CD4-positive, CD25-positive, alpha-beta regulatory T cell (primary cell): ENCODE measurements around the gene PAX2. TPM values are rescaled to one million over a fixed set of nuclear protein-coding genes. Genes with fewer than 3 reads are reported as not detected.

Source experiments
- ATAC-seq, 2 donors: fragments of 150-1000 bp; cut with Tn5 transposase; one replicate each; pipeline ENCODE4 v1.10.0; 2021; ENCODE audit warnings: low read depth in 2 of 2, moderate number of reproducible peaks in 2 of 2, moderate library complexity in 1 of 2
- DNase-seq, 3 donors: peaks; one replicate each; pipeline versions ENCODE4 v3.0.0 to v3.0.0-alpha.2; 2012 to 2022; ENCODE audit warnings: mixed read lengths in 1 of 3
- H3K27ac ChIP-seq: one replicate; pipeline ENCODE4 v1.7.0; 2013; ENCODE audit warnings: mild to moderate bottlenecking, low read length; ENCODE audit not compliant: insufficient read depth, poor library complexity, severe bottlenecking
- H3K27me3 ChIP-seq: one replicate; pipeline ENCODE4 v1.7.0; 2013; ENCODE audit warnings: low read length; ENCODE audit not compliant: control insufficient read depth, insufficient read depth
- H3K36me3 ChIP-seq: one replicate; pipeline ENCODE4 v1.7.0; 2013; ENCODE audit warnings: mild to moderate bottlenecking, low read length, moderate library complexity; ENCODE audit not compliant: control insufficient read depth, insufficient read depth
- H3K4me1 ChIP-seq: 2 replicates; pipeline ENCODE4 v1.7.0; 2013; ENCODE audit warnings: mild to moderate bottlenecking, low read length; ENCODE audit not compliant: insufficient read depth, control insufficient read depth, poor library complexity, severe bottlenecking
- H3K4me3 ChIP-seq: one replicate; pipeline ENCODE4 v1.7.0; 2013; ENCODE audit warnings: low read depth, mild to moderate bottlenecking, low read length, moderate library complexity
- H3K9me3 ChIP-seq, 2 experiments: 1 replicate in 1 of 2; 2 replicates in 1 of 2; pipeline ENCODE4 v1.7.0; 2013; ENCODE audit warnings: low read length in 2 of 2, mild to moderate bottlenecking in 1 of 2, moderate library complexity in 1 of 2; ENCODE audit not compliant: control insufficient read depth in 2 of 2
- H3K27ac Mint-ChIP-seq, 3 donors: one replicate each; pipeline ENCODE4 v1.8.0; 2020 to 2022; ENCODE audit warnings: mild to moderate bottlenecking in 3 of 3, mixed read lengths in 3 of 3, moderate library complexity in 2 of 3
- H3K27me3 Mint-ChIP-seq: one replicate; pipeline ENCODE4 v1.8.0; 2022; ENCODE audit warnings: mild to moderate bottlenecking, mixed read lengths
- H3K36me3 Mint-ChIP-seq: one replicate; pipeline ENCODE4 v1.8.0; 2020; ENCODE audit warnings: mixed read lengths
- H3K4me1 Mint-ChIP-seq, 4 donors: one replicate each; pipeline ENCODE4 v1.8.0; 2020 to 2022; ENCODE audit warnings: mixed read lengths in 4 of 4, mild to moderate bottlenecking in 1 of 4
- H3K4me3 Mint-ChIP-seq, 4 donors: one replicate each; pipeline ENCODE4 v1.8.0; 2020 to 2022; ENCODE audit warnings: mild to moderate bottlenecking in 4 of 4, mixed read lengths in 4 of 4, moderate library complexity in 3 of 4
- H3K9me3 Mint-ChIP-seq, 7 donors: one replicate each; pipeline ENCODE4 v1.8.0; 2020 to 2022; ENCODE audit warnings: mixed read lengths in 7 of 7, mild to moderate bottlenecking in 3 of 7, moderate library complexity in 2 of 7
- polyA plus RNA-seq, 4 donors: library from polyadenylated mRNA; unstranded; fragments of 300-500 nt; fragmentation: Illumina TruSeq; gene quantifications; one replicate each; pipeline ENCODE4 v1.2.3, GENCODE V29; 2021
- total RNA-seq: library from RNA; stranded (reverse); gene quantifications from one replicate; pipeline ENCODE4 v1.2.3, GENCODE V29; 2022

PAX2 gene
- total and polyA plus RNA-seq, 5 donors from 2014 or later = 0.08 TPM; not detected in 4

DNA sequence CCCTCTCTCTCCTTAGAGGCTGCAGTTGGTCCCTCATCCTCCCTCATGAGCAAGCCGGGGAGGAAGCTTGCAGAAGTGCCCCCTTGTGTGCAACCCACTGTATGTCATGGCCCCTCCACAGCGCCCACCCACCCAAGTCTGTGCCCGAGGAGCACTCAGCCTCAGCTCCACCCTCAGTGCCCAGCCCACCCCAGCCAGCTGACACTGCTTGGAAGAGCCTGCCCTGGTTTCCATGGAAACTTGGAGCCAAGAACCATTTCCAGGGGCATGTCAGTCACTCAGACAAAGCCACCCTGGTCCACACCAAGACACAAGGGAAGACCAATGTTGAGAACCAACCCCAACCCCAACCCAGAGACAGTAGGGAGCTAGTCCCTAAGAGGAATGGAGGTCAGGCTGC lies 79.5 kb downstream of the PAX2 start:
- Histone ChIP-seq H3K4me1 (peaks cover 38% of the 10 kb centered on the region), H3K36me3 (no peaks in the 10 kb centered on the region), H3K27me3 (peaks cover 20% of the 10 kb centered on the region), H3K27ac (no peak overlapping the region), H3K9me3 (no peaks in the 10 kb centered on the region), H3K4me3 (no peak overlapping the region)
- Mint-ChIP-seq H3K9me3 (peaks cover 0 to 2% (median 0%) of the 10 kb centered on the region in 7 donors), H3K4me3 (peak overlapping the region in 2 of 4 donors; percentile 62 to 82), H3K36me3 (no peaks in the 10 kb centered on the region), H3K27me3 (peaks cover 71% of the 10 kb centered on the region), H3K4me1 (peaks cover 0 to 28% (median 15%) of the 10 kb centered on the region in 4 donors), H3K27ac (no peak overlapping the region)
- DNase-seq = no peak
- no peak for ATAC-seq

DNA sequence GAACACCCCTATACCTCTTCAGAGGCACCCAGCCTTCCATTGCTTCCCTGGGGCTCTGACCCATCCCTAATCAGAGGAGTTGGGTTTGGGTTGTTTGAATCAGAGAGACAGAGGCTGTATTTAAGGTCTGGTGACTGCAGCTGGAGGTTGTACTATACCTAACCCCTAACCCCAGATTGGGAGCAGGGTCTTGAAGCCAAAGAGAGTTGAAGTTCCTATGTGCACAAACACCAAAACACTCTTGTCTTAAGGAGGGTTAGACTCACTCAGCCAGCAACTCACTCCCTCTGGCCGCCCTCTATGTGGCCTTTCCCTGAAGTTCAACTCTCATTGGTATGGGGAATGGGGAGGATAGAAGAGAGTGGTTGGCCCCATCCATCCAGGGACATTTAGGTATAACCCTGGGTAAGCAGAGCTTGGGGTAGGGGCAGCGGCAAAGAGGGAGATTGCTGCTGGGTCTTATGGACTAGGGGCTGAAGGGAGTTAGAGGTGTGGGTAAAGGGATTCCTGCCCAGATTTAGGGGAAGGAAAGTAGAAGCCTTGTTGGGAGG lies 80.0 kb downstream of the PAX2 start:
- no peak for DNase-seq
- H3K27me3 Mint-ChIP-seq = peaks cover 71% of the 10 kb centered on the region
- no peak for ATAC-seq
- H3K27me3 ChIP-seq = peaks cover 24% of the 10 kb centered on the region
- H3K36me3 Mint-ChIP-seq = no peaks in the 10 kb centered on the region
- H3K36me3 ChIP-seq = no peaks in the 10 kb centered on the region
- peak overlapping the region; percentile 47 to 82 (median 68) for H3K4me3 Mint-ChIP-seq
- H3K27ac ChIP-seq = no peak overlapping the region
- H3K9me3 ChIP-seq = no peaks in the 10 kb centered on the region
- H3K4me3 ChIP-seq = no peak overlapping the region
- peaks cover 0 to 33% (median 19%) of the 10 kb centered on the region in 4 donors for H3K4me1 Mint-ChIP-seq
- peaks cover 41% of the 10 kb centered on the region for H3K4me1 ChIP-seq
- no peak overlapping the region for H3K27ac Mint-ChIP-seq
- peaks cover 0 to 3% (median 0%) of the 10 kb centered on the region in 7 donors for H3K9me3 Mint-ChIP-seq

DNA sequence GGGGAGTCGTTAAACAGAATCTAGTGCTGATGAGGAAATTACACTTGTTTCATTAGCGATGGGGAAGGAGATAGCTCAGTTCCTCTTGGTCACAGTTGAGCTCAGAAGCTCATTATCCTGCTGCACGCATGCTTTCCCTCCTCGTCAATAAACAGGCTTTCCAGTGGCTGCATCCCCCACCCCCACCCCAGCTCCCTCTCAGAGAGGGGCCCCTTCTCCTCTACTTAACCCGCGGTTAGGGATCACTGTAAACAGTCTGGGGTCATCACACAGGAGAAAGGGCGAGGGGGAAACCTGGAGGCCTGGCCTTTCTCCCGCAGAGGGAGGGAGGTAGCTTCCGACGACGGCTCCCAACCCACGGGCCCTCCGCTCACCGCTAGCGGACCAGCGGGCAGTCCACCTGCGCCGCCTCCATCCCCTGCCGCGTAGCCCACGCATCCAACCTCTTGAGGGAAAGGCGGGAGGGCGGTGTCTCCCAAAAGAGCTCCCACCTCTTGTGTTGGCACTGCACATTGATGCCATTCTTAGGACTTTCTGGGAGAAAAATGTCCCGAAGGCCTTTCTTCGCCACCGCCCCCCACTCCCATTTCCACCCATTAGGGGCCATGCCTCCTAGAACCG lies 80.8 kb downstream of the PAX2 start:
- no peak for DNase-seq
- peaks cover 78% of the 10 kb centered on the region for H3K27me3 Mint-ChIP-seq
- Histone ChIP-seq H3K36me3 (no peaks in the 10 kb centered on the region), H3K9me3 (no peaks in the 10 kb centered on the region), H3K4me3 (no peak overlapping the region), H3K27ac (no peak overlapping the region), H3K27me3 (peaks cover 31% of the 10 kb centered on the region), H3K4me1 (peaks cover 41% of the 10 kb centered on the region)
- H3K36me3 Mint-ChIP-seq = no peaks in the 10 kb centered on the region
- peak overlapping the region in 2 of 4 donors; percentile 14 to 33 for H3K4me3 Mint-ChIP-seq
- peaks cover 0 to 3% (median 0%) of the 10 kb centered on the region in 7 donors for H3K9me3 Mint-ChIP-seq
- H3K4me1 Mint-ChIP-seq = peaks cover 0 to 34% (median 24%) of the 10 kb centered on the region in 4 donors
- peak overlapping the region in 1 of 3 donors; percentile 32 for H3K27ac Mint-ChIP-seq
- ATAC-seq = no peak

DNA sequence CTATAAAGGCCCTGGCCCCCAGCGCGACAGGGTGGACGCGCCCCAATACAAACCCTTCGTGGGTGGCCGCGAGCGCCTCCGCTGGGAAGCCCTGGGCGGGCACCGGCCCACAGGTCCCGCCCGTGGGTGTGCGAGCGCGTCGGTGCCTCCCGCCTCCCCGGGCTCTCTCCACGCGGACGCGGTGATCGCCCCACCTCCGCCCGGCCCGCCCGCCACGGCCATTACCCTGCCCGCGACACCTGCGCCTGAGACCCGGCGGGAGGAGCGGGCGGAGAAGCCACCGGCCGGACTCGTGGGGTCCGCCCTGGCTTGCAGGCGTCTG lies 81.2 kb downstream of the PAX2 start:
- peaks cover 33% of the 10 kb centered on the region for H3K27me3 ChIP-seq
- DNase-seq (no peak), ATAC-seq (no peak)
- no peaks in the 10 kb centered on the region for H3K9me3 ChIP-seq
- H3K36me3 ChIP-seq = no peaks in the 10 kb centered on the region
- Mint-ChIP-seq H3K36me3 (no peaks in the 10 kb centered on the region), H3K4me1 (peaks cover 0 to 34% (median 24%) of the 10 kb centered on the region in 4 donors), H3K9me3 (peaks cover 0 to 3% (median 0%) of the 10 kb centered on the region in 7 donors), H3K27ac (no peak overlapping the region), H3K4me3 (peak overlapping the region in 3 of 4 donors; percentile 23 to 74 (median 62)), H3K27me3 (peaks cover 83% of the 10 kb centered on the region)
- H3K4me3 ChIP-seq = no peak overlapping the region
- H3K27ac ChIP-seq = no peak overlapping the region
- peaks cover 41% of the 10 kb centered on the region for H3K4me1 ChIP-seq

DNA sequence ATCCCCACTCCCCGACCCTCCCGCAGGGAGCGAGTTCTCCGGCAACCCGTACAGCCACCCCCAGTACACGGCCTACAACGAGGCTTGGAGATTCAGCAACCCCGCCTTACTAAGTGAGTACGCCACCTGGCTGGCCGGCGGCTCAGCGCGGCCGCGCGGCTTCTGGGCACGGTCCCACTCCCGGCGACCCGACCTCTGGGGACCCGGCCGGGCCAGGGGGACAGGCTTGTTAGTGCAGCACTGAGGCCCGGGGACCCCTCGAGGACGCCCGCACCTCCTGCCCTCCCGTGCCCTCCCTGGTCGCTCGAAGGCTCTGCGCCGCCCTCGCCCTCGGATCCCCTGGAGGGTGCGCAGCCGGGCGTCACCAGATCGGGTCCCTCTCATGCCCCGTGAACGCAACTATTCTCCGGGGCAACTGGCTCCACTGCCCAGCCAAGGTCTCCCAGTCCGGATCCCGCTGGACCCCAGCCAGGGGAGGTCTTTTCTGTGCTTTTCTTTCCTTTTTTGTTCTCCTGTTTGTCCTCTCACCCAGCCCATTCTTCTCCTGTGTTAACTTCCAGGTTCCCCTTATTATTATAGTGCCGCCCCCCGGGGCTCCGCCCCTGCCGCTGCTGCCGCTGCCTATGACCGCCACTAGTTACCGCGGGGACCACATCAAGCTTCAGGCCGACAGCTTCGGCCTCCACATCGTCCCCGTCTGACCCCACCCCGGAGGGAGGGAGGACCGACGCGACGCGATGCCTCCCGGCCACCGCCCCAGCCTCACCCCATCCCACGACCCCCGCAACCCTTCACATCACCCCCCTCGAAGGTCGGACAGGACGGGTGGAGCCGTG lies 81.8 kb downstream of the PAX2 start:
- Mint-ChIP-seq H3K36me3 (no peaks in the 10 kb centered on the region), H3K9me3 (peaks cover 0 to 3% (median 0%) of the 10 kb centered on the region in 7 donors)
- peaks cover 34% of the 10 kb centered on the region for H3K27me3 ChIP-seq

DNA sequence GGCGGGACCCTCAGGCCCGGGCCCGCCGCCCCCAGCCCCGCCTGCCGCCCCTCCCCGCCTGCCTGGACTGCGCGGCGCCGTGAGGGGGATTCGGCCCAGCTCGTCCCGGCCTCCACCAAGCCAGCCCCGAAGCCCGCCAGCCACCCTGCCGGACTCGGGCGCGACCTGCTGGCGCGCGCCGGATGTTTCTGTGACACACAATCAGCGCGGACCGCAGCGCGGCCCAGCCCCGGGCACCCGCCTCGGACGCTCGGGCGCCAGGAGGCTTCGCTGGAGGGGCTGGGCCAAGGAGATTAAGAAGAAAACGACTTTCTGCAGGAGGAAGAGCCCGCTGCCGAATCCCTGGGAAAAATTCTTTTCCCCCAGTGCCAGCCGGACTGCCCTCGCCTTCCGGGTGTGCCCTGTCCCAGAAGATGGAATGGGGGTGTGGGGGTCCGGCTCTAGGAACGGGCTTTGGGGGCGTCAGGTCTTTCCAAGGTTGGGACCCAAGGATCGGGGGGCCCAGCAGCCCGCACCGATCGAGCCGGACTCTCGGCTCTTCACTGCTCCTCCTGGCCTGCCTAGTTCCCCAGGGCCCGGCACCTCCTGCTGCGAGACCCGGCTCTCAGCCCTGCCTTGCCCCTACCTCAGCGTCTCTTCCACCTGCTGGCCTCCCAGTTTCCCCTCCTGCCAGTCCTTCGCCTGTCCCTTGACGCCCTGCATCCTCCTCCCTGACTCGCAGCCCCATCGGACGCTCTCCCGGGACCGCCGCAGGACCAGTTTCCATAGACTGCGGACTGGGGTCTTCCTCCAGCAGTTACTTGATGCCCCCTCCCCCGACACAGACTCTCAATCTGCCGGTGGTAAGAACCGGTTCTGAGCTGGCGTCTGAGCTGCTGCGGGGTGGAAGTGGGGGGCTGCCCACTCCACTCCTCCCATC lies 82.7 kb downstream of the PAX2 start:
- peaks cover 41% of the 10 kb centered on the region for H3K4me1 ChIP-seq
- H3K4me3 ChIP-seq = peak overlapping the region; percentile 47
- H3K9me3 Mint-ChIP-seq = peaks cover 0 to 3% (median 0%) of the 10 kb centered on the region in 7 donors
- no peaks in the 10 kb centered on the region for H3K36me3 Mint-ChIP-seq
- peak overlapping the region in 2 of 3 donors; percentile 48 to 72 for H3K27ac Mint-ChIP-seq
- H3K27me3 Mint-ChIP-seq = peaks cover 90% of the 10 kb centered on the region
- H3K36me3 ChIP-seq = no peaks in the 10 kb centered on the region
- ATAC-seq (no peak), DNase-seq (peak in 1 of 3 donors; percentile 8)
- H3K27ac ChIP-seq = no peak overlapping the region
- peak overlapping the region; percentile 84 to 93 (median 88) for H3K4me3 Mint-ChIP-seq
- H3K9me3 ChIP-seq = no peaks in the 10 kb centered on the region
- H3K27me3 ChIP-seq = peaks cover 36% of the 10 kb centered on the region
- peaks cover 0 to 34% (median 24%) of the 10 kb centered on the region in 4 donors for H3K4me1 Mint-ChIP-seq

More for the DNA sequence above, 81.8 kb downstream of the PAX2 start:
- peak; percentile 33 to 42 for ATAC-seq
- peaks cover 41% of the 10 kb centered on the region for H3K4me1 ChIP-seq
- H3K4me1 Mint-ChIP-seq = peaks cover 0 to 34% (median 24%) of the 10 kb centered on the region in 4 donors
- no peak overlapping the region for H3K4me3 ChIP-seq
- H3K27me3 Mint-ChIP-seq = peaks cover 89% of the 10 kb centered on the region
- no peak overlapping the region for H3K27ac ChIP-seq
- no peaks in the 10 kb centered on the region for H3K9me3 ChIP-seq
- DNase-seq = peak in 1 of 3 donors; percentile 34
- H3K4me3 Mint-ChIP-seq = peak overlapping the region; percentile 23 to 87 (median 65)
- H3K27ac Mint-ChIP-seq = no peak overlapping the region
- no peaks in the 10 kb centered on the region for H3K36me3 ChIP-seq

DNA sequence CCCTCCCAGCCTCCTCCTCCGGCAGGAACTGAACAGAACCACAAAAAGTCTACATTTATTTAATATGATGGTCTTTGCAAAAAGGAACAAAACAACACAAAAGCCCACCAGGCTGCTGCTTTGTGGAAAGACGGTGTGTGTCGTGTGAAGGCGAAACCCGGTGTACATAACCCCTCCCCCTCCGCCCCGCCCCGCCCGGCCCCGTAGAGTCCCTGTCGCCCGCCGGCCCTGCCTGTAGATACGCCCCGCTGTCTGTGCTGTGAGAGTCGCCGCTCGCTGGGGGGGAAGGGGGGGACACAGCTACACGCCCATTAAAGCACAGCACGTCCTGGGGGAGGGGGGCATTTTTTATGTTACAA lies 83.3 kb downstream of the PAX2 start:
- H3K27me3 Mint-ChIP-seq = peaks cover 89% of the 10 kb centered on the region
- Histone ChIP-seq H3K4me1 (peaks cover 41% of the 10 kb centered on the region), H3K27ac (no peak overlapping the region), H3K36me3 (no peaks in the 10 kb centered on the region), H3K4me3 (peak overlapping the region; percentile 71), H3K9me3 (no peaks in the 10 kb centered on the region), H3K27me3 (peaks cover 33% of the 10 kb centered on the region)
- ATAC-seq (no peak), DNase-seq (peak in 2 of 3 donors; percentile 5 to 40)
- peak overlapping the region in 2 of 3 donors; percentile 48 to 72 for H3K27ac Mint-ChIP-seq
- peaks cover 0 to 34% (median 24%) of the 10 kb centered on the region in 4 donors for H3K4me1 Mint-ChIP-seq
- peak overlapping the region; percentile 84 to 93 (median 88) for H3K4me3 Mint-ChIP-seq
- H3K9me3 Mint-ChIP-seq = peaks cover 0 to 4% (median 0%) of the 10 kb centered on the region in 7 donors
- H3K36me3 Mint-ChIP-seq = no peaks in the 10 kb centered on the region
